ENCODE results near the gene CAMK2D.

The CAMK2D gene

GRCh38 chr4:113404167-113404571 is 357.4 kb downstream of the CAMK2D start:
- TF ChIP-seq FOXP2 (optimal IDR thresholded peaks at IDR 0.05; ENCODE audit: borderline replicate concordance, extremely low read depth, extremely low read length, insufficient read depth) (no peak), POLR2AphosphoS5 (IDR thresholded peaks at IDR 0.05; ENCODE audit: low read depth, low read length) (no peak), TAF1 (IDR thresholded peaks at IDR 0.05; ENCODE audit: borderline replicate concordance, insufficient read depth, low read length) (no peak), SIN3A (IDR thresholded peaks at IDR 0.05; ENCODE audit: borderline replicate concordance, insufficient read depth, low read length) (no peak)
- TF ChIP-seq, protein P1, sequence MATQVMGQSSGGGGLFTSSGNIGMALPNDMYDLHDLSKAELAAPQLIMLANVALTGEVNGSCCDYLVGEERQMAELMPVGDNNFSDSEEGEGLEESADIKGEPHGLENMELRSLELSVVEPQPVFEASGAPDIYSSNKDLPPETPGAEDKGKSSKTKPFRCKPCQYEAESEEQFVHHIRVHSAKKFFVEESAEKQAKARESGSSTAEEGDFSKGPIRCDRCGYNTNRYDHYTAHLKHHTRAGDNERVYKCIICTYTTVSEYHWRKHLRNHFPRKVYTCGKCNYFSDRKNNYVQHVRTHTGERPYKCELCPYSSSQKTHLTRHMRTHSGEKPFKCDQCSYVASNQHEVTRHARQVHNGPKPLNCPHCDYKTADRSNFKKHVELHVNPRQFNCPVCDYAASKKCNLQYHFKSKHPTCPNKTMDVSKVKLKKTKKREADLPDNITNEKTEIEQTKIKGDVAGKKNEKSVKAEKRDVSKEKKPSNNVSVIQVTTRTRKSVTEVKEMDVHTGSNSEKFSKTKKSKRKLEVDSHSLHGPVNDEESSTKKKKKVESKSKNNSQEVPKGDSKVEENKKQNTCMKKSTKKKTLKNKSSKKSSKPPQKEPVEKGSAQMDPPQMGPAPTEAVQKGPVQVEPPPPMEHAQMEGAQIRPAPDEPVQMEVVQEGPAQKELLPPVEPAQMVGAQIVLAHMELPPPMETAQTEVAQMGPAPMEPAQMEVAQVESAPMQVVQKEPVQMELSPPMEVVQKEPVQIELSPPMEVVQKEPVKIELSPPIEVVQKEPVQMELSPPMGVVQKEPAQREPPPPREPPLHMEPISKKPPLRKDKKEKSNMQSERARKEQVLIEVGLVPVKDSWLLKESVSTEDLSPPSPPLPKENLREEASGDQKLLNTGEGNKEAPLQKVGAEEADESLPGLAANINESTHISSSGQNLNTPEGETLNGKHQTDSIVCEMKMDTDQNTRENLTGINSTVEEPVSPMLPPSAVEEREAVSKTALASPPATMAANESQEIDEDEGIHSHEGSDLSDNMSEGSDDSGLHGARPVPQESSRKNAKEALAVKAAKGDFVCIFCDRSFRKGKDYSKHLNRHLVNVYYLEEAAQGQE (IDR thresholded peaks at IDR 0.05; ENCODE audit: insufficient read depth in 1 of 2, low read depth in 2 of 2, low read length in 2 of 2): no peak

Data from PFSK-1 (cell line).